ENCODE data around the gene C9orf78. TPM values are rescaled to one million over a fixed set of nuclear protein-coding genes. Genes with fewer than 3 reads are reported as not detected.
A peak's percentile ranks its signal among the peaks of the same experiment; 100 is the strongest.

C9orf78 gene
- total RNA-seq, 1 experiment from 2014 or later = 36.4 TPM

DNA sequence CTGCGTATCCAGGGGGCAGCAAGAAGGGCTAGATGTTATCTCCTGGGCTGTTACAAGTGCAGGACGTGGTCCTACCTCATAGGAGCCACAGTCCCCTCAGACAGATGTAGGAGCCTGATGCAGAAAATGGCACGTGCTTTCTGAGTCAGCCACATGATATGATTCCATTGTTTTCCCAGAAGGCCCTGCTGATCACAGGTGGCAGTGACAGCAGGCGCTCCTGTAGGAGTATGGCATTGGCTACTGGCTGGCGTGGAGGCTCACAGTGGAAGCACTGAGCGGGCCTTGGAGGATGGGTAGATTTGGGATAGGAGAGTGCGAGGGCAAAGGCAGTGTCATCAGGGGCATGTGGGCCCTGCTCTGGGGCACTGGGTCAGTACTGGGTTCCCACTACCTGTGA lies 22.1 kb upstream of the C9orf78 start (continued):
- TF ChIP-seq, protein P1, sequence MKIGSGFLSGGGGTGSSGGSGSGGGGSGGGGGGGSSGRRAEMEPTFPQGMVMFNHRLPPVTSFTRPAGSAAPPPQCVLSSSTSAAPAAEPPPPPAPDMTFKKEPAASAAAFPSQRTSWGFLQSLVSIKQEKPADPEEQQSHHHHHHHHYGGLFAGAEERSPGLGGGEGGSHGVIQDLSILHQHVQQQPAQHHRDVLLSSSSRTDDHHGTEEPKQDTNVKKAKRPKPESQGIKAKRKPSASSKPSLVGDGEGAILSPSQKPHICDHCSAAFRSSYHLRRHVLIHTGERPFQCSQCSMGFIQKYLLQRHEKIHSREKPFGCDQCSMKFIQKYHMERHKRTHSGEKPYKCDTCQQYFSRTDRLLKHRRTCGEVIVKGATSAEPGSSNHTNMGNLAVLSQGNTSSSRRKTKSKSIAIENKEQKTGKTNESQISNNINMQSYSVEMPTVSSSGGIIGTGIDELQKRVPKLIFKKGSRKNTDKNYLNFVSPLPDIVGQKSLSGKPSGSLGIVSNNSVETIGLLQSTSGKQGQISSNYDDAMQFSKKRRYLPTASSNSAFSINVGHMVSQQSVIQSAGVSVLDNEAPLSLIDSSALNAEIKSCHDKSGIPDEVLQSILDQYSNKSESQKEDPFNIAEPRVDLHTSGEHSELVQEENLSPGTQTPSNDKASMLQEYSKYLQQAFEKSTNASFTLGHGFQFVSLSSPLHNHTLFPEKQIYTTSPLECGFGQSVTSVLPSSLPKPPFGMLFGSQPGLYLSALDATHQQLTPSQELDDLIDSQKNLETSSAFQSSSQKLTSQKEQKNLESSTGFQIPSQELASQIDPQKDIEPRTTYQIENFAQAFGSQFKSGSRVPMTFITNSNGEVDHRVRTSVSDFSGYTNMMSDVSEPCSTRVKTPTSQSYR (CRISPR knock-in tag; IDR thresholded peaks at IDR 0.05) = no peak
- TF ChIP-seq NFATC4 (CRISPR knock-in tag; IDR thresholded peaks at IDR 0.05) (no peak), MYBL2 (CRISPR knock-in tag; IDR thresholded peaks at IDR 0.05) (no peak), TEAD4 (CRISPR knock-in tag; IDR thresholded peaks at IDR 0.05) (no peak), ZNF263 (CRISPR knock-in tag; IDR thresholded peaks at IDR 0.05; ENCODE audit: low read depth) (no peak), OVOL2 (CRISPR knock-in tag; IDR thresholded peaks at IDR 0.05; ENCODE audit: borderline replicate concordance) (no peak), GTF2I (CRISPR knock-in tag; conservative IDR thresholded peaks at IDR 0.05) (no peak), JUN (CRISPR knock-in tag; IDR thresholded peaks at IDR 0.05) (no peak), RORB (CRISPR knock-in tag; IDR thresholded peaks at IDR 0.05) (no peak)
- TF ChIP-seq, protein P2, sequence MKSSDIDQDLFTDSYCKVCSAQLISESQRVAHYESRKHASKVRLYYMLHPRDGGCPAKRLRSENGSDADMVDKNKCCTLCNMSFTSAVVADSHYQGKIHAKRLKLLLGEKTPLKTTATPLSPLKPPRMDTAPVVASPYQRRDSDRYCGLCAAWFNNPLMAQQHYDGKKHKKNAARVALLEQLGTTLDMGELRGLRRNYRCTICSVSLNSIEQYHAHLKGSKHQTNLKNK (CRISPR knock-in tag; IDR thresholded peaks at IDR 0.05) = no peak
- TF ChIP-seq, protein P3, sequence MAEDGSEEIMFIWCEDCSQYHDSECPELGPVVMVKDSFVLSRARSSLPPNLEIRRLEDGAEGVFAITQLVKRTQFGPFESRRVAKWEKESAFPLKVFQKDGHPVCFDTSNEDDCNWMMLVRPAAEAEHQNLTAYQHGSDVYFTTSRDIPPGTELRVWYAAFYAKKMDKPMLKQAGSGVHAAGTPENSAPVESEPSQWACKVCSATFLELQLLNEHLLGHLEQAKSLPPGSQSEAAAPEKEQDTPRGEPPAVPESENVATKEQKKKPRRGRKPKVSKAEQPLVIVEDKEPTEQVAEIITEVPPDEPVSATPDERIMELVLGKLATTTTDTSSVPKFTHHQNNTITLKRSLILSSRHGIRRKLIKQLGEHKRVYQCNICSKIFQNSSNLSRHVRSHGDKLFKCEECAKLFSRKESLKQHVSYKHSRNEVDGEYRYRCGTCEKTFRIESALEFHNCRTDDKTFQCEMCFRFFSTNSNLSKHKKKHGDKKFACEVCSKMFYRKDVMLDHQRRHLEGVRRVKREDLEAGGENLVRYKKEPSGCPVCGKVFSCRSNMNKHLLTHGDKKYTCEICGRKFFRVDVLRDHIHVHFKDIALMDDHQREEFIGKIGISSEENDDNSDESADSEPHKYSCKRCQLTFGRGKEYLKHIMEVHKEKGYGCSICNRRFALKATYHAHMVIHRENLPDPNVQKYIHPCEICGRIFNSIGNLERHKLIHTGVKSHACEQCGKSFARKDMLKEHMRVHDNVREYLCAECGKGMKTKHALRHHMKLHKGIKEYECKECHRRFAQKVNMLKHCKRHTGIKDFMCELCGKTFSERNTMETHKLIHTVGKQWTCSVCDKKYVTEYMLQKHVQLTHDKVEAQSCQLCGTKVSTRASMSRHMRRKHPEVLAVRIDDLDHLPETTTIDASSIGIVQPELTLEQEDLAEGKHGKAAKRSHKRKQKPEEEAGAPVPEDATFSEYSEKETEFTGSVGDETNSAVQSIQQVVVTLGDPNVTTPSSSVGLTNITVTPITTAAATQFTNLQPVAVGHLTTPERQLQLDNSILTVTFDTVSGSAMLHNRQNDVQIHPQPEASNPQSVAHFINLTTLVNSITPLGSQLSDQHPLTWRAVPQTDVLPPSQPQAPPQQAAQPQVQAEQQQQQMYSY (CRISPR knock-in tag; IDR thresholded peaks at IDR 0.05) = no peak
- TF ChIP-seq, protein P4, sequence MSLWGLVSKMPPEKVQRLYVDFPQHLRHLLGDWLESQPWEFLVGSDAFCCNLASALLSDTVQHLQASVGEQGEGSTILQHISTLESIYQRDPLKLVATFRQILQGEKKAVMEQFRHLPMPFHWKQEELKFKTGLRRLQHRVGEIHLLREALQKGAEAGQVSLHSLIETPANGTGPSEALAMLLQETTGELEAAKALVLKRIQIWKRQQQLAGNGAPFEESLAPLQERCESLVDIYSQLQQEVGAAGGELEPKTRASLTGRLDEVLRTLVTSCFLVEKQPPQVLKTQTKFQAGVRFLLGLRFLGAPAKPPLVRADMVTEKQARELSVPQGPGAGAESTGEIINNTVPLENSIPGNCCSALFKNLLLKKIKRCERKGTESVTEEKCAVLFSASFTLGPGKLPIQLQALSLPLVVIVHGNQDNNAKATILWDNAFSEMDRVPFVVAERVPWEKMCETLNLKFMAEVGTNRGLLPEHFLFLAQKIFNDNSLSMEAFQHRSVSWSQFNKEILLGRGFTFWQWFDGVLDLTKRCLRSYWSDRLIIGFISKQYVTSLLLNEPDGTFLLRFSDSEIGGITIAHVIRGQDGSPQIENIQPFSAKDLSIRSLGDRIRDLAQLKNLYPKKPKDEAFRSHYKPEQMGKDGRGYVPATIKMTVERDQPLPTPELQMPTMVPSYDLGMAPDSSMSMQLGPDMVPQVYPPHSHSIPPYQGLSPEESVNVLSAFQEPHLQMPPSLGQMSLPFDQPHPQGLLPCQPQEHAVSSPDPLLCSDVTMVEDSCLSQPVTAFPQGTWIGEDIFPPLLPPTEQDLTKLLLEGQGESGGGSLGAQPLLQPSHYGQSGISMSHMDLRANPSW (CRISPR knock-in tag; conservative IDR thresholded peaks at IDR 0.05; ENCODE audit: low read depth) = no peak

DNA sequence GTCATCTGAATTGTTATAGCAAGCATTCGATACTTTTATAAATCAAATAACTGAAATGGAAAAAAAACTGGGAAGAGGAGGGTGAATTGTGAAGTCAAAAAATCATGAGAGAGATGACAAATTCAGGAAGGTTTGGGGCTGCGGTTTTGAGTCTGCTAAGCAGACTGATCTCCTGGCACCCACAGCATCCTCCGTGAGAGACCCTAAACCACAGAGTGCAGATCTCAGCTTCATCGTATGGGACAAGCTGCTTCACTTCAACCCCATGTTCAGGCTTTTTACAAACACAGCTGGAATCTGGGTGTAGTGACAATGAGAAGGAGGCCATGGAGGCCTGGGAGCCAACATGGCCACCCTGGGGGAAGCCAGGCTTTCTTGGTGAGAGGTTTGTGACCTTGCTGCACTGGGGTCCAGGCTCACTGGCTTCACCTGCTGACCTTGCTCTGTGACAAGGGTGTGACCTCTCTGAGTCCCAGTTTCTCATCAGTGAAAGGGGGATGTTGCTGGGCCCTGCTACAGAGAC lies 19.6 kb upstream of the C9orf78 start:
- H3K4me3 Mint-ChIP-seq = no peak overlapping the region
- CTCF ChIA-PET = no interaction called here
- peak overlapping the region; percentile 54; the same call in 1 of the 2 replicates for H3K27ac Mint-ChIP-seq
- ATAC-seq (no peak), DNase-seq (ENCODE audit: low spot score) (no peak)
- H3K36me3 Mint-ChIP-seq = peaks cover 24% of the 10 kb centered on the region
- H3K27me3 Mint-ChIP-seq (ENCODE audit: low read depth) = no peaks in the 10 kb centered on the region
- H3K9me3 Mint-ChIP-seq = no peaks in the 10 kb centered on the region
- POLR2A ChIA-PET = no interaction called here
- no peaks in the 10 kb centered on the region for H3K4me1 Mint-ChIP-seq
- TF ChIP-seq ZNF423 (CRISPR knock-in tag; IDR thresholded peaks at IDR 0.05) (no peak), NR3C1 (CRISPR knock-in tag; conservative IDR thresholded peaks at IDR 0.05; ENCODE audit: low read depth) (no peak), GRHL2 (CRISPR knock-in tag; IDR thresholded peaks at IDR 0.05; ENCODE audit: insufficient replicate concordance, severe bottlenecking) (no peak)
- TF ChIP-seq, protein P5, sequence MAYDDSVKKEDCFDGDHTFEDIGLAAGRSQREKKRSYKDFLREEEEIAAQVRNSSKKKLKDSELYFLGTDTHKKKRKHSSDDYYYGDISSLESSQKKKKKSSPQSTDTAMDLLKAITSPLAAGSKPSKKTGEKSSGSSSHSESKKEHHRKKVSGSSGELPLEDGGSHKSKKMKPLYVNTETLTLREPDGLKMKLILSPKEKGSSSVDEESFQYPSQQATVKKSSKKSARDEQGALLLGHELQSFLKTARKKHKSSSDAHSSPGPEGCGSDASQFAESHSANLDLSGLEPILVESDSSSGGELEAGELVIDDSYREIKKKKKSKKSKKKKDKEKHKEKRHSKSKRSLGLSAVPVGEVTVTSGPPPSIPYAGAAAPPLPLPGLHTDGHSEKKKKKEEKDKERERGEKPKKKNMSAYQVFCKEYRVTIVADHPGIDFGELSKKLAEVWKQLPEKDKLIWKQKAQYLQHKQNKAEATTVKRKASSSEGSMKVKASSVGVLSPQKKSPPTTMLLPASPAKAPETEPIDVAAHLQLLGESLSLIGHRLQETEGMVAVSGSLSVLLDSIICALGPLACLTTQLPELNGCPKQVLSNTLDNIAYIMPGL (CRISPR knock-in tag; IDR thresholded peaks at IDR 0.05) = no peak
- TF ChIP-seq, protein P6, sequence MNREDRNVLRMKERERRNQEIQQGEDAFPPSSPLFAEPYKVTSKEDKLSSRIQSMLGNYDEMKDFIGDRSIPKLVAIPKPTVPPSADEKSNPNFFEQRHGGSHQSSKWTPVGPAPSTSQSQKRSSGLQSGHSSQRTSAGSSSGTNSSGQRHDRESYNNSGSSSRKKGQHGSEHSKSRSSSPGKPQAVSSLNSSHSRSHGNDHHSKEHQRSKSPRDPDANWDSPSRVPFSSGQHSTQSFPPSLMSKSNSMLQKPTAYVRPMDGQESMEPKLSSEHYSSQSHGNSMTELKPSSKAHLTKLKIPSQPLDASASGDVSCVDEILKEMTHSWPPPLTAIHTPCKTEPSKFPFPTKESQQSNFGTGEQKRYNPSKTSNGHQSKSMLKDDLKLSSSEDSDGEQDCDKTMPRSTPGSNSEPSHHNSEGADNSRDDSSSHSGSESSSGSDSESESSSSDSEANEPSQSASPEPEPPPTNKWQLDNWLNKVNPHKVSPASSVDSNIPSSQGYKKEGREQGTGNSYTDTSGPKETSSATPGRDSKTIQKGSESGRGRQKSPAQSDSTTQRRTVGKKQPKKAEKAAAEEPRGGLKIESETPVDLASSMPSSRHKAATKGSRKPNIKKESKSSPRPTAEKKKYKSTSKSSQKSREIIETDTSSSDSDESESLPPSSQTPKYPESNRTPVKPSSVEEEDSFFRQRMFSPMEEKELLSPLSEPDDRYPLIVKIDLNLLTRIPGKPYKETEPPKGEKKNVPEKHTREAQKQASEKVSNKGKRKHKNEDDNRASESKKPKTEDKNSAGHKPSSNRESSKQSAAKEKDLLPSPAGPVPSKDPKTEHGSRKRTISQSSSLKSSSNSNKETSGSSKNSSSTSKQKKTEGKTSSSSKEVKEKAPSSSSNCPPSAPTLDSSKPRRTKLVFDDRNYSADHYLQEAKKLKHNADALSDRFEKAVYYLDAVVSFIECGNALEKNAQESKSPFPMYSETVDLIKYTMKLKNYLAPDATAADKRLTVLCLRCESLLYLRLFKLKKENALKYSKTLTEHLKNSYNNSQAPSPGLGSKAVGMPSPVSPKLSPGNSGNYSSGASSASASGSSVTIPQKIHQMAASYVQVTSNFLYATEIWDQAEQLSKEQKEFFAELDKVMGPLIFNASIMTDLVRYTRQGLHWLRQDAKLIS (CRISPR knock-in tag; IDR thresholded peaks at IDR 0.05; ENCODE audit: borderline replicate concordance) = no peak
- TF ChIP-seq, protein P7, sequence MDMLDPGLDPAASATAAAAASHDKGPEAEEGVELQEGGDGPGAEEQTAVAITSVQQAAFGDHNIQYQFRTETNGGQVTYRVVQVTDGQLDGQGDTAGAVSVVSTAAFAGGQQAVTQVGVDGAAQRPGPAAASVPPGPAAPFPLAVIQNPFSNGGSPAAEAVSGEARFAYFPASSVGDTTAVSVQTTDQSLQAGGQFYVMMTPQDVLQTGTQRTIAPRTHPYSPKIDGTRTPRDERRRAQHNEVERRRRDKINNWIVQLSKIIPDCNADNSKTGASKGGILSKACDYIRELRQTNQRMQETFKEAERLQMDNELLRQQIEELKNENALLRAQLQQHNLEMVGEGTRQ (CRISPR knock-in tag; IDR thresholded peaks at IDR 0.05) = no peak
